B cell (primary cell): ENCODE measurements around the gene PRDM11. TPM values are rescaled to one million over a fixed set of nuclear protein-coding genes. Genes with fewer than 3 reads are reported as not detected.

Experiments
- ATAC-seq: fragments of 200-7000 bp; cut with Tn5 transposase; one replicate; pipeline ENCODE4 v1.10.0; 2021; ENCODE audit warnings: low read depth, mild to moderate bottlenecking, moderate number of reproducible peaks, moderate library complexity
- CTCF ChIA-PET: fragments of 350-600 bp; sonication (Branson Sonifier 250); formaldehyde crosslinking; loops from one replicate; lab custom pipeline; 2021; ENCODE audit warnings: antibody characterized with exemption, inconsistent platforms; lab: Charles Lee
- POLR2A ChIA-PET: fragments of 350-600 bp; sonication (Branson Sonifier 250); formaldehyde crosslinking; loops from one replicate; lab custom pipeline; 2021; ENCODE audit warnings: antibody characterized with exemption; lab: Charles Lee
- DNase-seq: peaks from one replicate; pipeline ENCODE4 v3.0.0; 2013
- H2AFZ ChIP-seq: 2 replicates; pipeline ENCODE4 v1.6.1; 2012; ENCODE audit warnings: mild to moderate bottlenecking, low read depth, low read length; ENCODE audit not compliant: insufficient read depth, poor library complexity, severe bottlenecking
- H3K27ac ChIP-seq, 2 donors: 1 replicate in 1 of 2; 2 replicates in 1 of 2; pipeline ENCODE4 v1.5.1; 2012 to 2013; ENCODE audit warnings: low read length in 2 of 2, mild to moderate bottlenecking in 2 of 2, moderate library complexity in 1 of 2
- H3K27me3 ChIP-seq, 4 experiments: fragments of 200-600 bp in 1 of 4; sonication (generic) in 1 of 4; replicated peaks in 1 of 4; 1 replicate in 2 of 4; 2 replicates in 2 of 4; pipeline versions ENCODE4 v1.6.1 to v1.7.0; 2013 to 2016; ENCODE audit warnings: low read length in 3 of 4, mild to moderate bottlenecking in 2 of 4, mixed read lengths in 1 of 4, moderate library complexity in 1 of 4; ENCODE audit not compliant: insufficient read depth in 4 of 4, control insufficient read depth in 3 of 4; ENCODE audit errors: control extremely low read depth in 1 of 4
- H3K36me3 ChIP-seq, 2 experiments: replicated peaks in 1 of 2; 1 replicate in 1 of 2; 2 replicates in 1 of 2; pipeline versions ENCODE4 v1.6.1 to v1.7.1; 2013; ENCODE audit warnings: low read length in 1 of 2; ENCODE audit not compliant: insufficient read depth in 2 of 2, control insufficient read depth in 1 of 2; ENCODE audit errors: control extremely low read depth in 1 of 2, extremely low read depth in 1 of 2
- H3K4me1 ChIP-seq, 2 donors: fragments of 200-600 bp in 1 of 2; sonication (generic) in 1 of 2; 1 replicate in 1 of 2; 2 replicates in 1 of 2; pipeline versions ENCODE4 v1.5.1 to v1.6.1; 2013 to 2017; ENCODE audit warnings: low read length in 2 of 2; ENCODE audit not compliant: control insufficient read depth in 2 of 2, insufficient read depth in 2 of 2
- H3K4me2 ChIP-seq: replicated peaks from 2 replicates; pipeline ENCODE3; 2012; ENCODE audit warnings: mild to moderate bottlenecking, low read depth, low read length; ENCODE audit not compliant: poor library complexity, severe bottlenecking
- H3K4me3 ChIP-seq, 5 experiments: fragments of 200-600 bp in 1 of 5; sonication (generic) in 1 of 5; 1 replicate in 3 of 5; 2 replicates in 2 of 5; pipeline versions ENCODE4 v1.5.1 to v1.7.0; 2011 to 2016; ENCODE audit warnings: low read length in 4 of 5, mild to moderate bottlenecking in 4 of 5, low read depth in 2 of 5, control low read depth in 1 of 5, moderate library complexity in 1 of 5; ENCODE audit not compliant: insufficient read depth in 1 of 5; ENCODE audit errors: control extremely low read depth in 1 of 5, extremely low read depth in 1 of 5
- H3K79me2 ChIP-seq: fragments of 200-600 bp; sonication (generic); one replicate; pipeline ENCODE4 v1.6.0; 2016; ENCODE audit warnings: low read length; ENCODE audit not compliant: control insufficient read depth, insufficient read depth
- H3K9ac ChIP-seq: fragments of 200-600 bp; sonication (generic); 2 replicates; pipeline ENCODE4 v1.6.1; 2017; ENCODE audit warnings: mild to moderate bottlenecking, low read length, moderate library complexity
- H3K9me3 ChIP-seq, 3 donors: one replicate each; pipeline versions ENCODE4 v1.6.1 to v1.7.1; 2013; ENCODE audit warnings: low read length in 2 of 3; ENCODE audit not compliant: control insufficient read depth in 2 of 3, insufficient read depth in 1 of 3; ENCODE audit errors: control extremely low read depth in 1 of 3
- H4K20me1 ChIP-seq: 2 replicates; pipeline ENCODE4 v1.6.0; 2012; ENCODE audit warnings: mild to moderate bottlenecking, low read length; ENCODE audit not compliant: insufficient read depth, control insufficient read depth, poor library complexity, severe bottlenecking
- H3K27ac Mint-ChIP-seq: one replicate; pipeline ENCODE4 v1.8.0; 2021; ENCODE audit warnings: mixed read lengths
- H3K27me3 Mint-ChIP-seq: one replicate; pipeline ENCODE4 v1.8.0; 2021; ENCODE audit warnings: mixed read lengths
- H3K4me1 Mint-ChIP-seq: one replicate; pipeline ENCODE4 v1.8.0; 2021; ENCODE audit warnings: mixed read lengths
- H3K4me3 Mint-ChIP-seq: one replicate; pipeline ENCODE4 v1.8.0; 2021; ENCODE audit warnings: mixed read lengths
- H3K9me3 Mint-ChIP-seq: one replicate; pipeline ENCODE4 v1.8.0; 2022; ENCODE audit warnings: mixed read lengths; ENCODE audit not compliant: insufficient read depth
- EZH2 ChIP-seq: IDR thresholded peaks from 2 replicates; pipeline ENCODE4 v1.6.1; 2012; ENCODE audit warnings: borderline replicate concordance, low read depth, mild to moderate bottlenecking, moderate library complexity, low read length; ENCODE audit not compliant: insufficient read depth, poor library complexity, severe bottlenecking
- WGBS: methylation state at CpG from one replicate; pipeline ENCODE4 v1.1.5; 2013; ENCODE audit warnings: missing lambda C conversion rate; ENCODE audit not compliant: insufficient coverage; 5-methylcytosine and 5-hydroxymethylcytosine counted together
- intact Hi-C: fragments of 100-400 bp; cut with micrococcal nuclease; formaldehyde crosslinking; loops from one replicate; pipeline ENCODE4 v1.10.0; 2022
- polyA plus RNA-seq: library from polyadenylated mRNA; depleted of rRNA; stranded (reverse); fragments of >200 nt; gene quantifications from 2 replicates; pipeline ENCODE4 v1.2.3, GENCODE V29; 2012
- total RNA-seq, 2 donors: library from RNA; stranded (reverse); fragments of 120-200 nt in 1 of 2; gene quantifications; 1 replicate in 1 of 2; 2 replicates in 1 of 2; pipeline versions ENCODE4 v1.2.3 to v1.2.4, GENCODE V29; 2013 to 2022
- TF ChIP-seq, protein P1 (sequence below): fragments of 200-600 bp; IDR thresholded peaks from one replicate; pipeline ENCODE4 v1.8.0; 2022; ENCODE audit warnings: antibody characterized with exemption, mild to moderate bottlenecking

PRDM11 gene
- total and polyA plus RNA-seq, 2 donors (not counting 1 experiment from before 2014, with no cell fraction given), result 9.5 to 26.2 TPM

- H3K4me3 ChIP-seq, result no peak overlapping the region
- no peak overlapping the region for H3K9ac ChIP-seq
- H3K4me2 ChIP-seq, result no peak overlapping the region
- H3K27ac Mint-ChIP-seq, result no peak overlapping the region
- peaks cover under 1 to 1% of the 10 kb centered on the region in 2 donors for H3K4me1 ChIP-seq
- ATAC-seq (no peak), DNase-seq (no peak)
- H3K27me3 Mint-ChIP-seq, result no peaks in the 10 kb centered on the region
- no peaks in the 10 kb centered on the region for H3K36me3 ChIP-seq
- peaks cover 98% of the 10 kb centered on the region for H4K20me1 ChIP-seq
- no peaks in the 10 kb centered on the region for H3K9me3 ChIP-seq
- WGBS, result 69% methylated on average over 8 of the region's 8 CpGs
- H2AFZ ChIP-seq, result no peak overlapping the region
- POLR2A ChIA-PET, result no interaction called here
- CTCF ChIA-PET, result interaction anchor here (1.6 kb wide), 1 partner anchor 47 kb away, joined by 6 read pairs; no protein-coding TSS in a partner anchor
- no peak overlapping the region for H3K4me3 Mint-ChIP-seq
- intact Hi-C loops, result no loop called here
- no peak for TF ChIP-seq EZH2
- TF ChIP-seq, protein P1, sequence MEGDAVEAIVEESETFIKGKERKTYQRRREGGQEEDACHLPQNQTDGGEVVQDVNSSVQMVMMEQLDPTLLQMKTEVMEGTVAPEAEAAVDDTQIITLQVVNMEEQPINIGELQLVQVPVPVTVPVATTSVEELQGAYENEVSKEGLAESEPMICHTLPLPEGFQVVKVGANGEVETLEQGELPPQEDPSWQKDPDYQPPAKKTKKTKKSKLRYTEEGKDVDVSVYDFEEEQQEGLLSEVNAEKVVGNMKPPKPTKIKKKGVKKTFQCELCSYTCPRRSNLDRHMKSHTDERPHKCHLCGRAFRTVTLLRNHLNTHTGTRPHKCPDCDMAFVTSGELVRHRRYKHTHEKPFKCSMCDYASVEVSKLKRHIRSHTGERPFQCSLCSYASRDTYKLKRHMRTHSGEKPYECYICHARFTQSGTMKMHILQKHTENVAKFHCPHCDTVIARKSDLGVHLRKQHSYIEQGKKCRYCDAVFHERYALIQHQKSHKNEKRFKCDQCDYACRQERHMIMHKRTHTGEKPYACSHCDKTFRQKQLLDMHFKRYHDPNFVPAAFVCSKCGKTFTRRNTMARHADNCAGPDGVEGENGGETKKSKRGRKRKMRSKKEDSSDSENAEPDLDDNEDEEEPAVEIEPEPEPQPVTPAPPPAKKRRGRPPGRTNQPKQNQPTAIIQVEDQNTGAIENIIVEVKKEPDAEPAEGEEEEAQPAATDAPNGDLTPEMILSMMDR, result no peak
- no peaks in the 10 kb centered on the region for H3K27me3 ChIP-seq
- peaks cover 40% of the 10 kb centered on the region for H3K4me1 Mint-ChIP-seq
- no peaks in the 10 kb centered on the region for H3K9me3 Mint-ChIP-seq
- H3K27ac ChIP-seq, result no peak overlapping the region
- peaks cover 93% of the 10 kb centered on the region for H3K79me2 ChIP-seq
Observed at GRCh38 chr11:45158210-45158731, 11.8 kb downstream of the PRDM11 start.

DNA sequence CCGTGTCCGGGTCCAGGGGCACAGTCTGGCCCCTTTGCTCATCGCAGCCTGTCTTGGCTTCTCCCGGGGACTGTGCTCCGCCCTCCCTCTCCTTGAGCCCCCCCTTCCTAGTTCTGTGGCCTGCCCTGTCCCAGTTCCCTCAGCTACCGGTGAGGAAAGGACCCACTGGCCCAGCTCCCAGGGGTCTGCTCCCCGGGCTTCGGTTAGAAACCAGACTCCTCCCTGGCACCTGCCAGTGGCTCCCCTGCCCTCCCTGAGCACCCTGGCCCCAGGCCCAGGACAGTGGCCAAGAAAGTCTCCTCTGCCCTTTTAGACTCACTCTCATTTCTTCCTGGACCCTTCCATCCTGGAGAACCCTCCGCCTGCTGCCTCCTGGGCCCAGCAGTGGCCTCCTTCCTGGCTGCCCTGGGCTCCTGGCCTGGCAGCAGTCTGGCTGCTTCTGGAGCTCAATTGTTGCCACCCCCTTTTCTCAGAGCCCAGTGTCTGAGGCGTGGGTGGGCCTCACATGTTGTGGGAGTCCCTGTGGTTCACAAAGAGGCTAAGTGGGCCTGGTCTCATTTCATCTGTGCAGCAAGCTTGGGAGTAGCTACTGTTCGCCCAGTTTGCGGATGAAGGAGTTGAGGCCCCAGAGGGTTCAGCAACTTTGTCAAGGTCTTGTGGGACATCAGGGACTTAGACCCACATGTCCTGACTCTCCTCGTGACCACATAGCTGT, 12.6 kb downstream of the PRDM11 start:
- POLR2A ChIA-PET, result no interaction called here
- WGBS, result 78% methylated on average over 13 of the region's 13 CpGs
- ATAC-seq, result no peak

More for the DNA sequence above, 12.6 kb downstream of the PRDM11 start:
- no peaks in the 10 kb centered on the region for H3K9me3 Mint-ChIP-seq
- no peaks in the 10 kb centered on the region for H3K27me3 Mint-ChIP-seq
- Histone ChIP-seq H3K4me3 (no peak overlapping the region), H3K4me2 (no peak overlapping the region), H3K9me3 (no peaks in the 10 kb centered on the region), H3K27me3 (no peaks in the 10 kb centered on the region), H4K20me1 (peaks cover 98% of the 10 kb centered on the region), H3K27ac (no peak overlapping the region), H3K79me2 (peaks cover 93% of the 10 kb centered on the region), H3K4me1 (peaks cover 8 to 9% of the 10 kb centered on the region in 2 donors), H3K36me3 (no peaks in the 10 kb centered on the region), H3K9ac (no peak overlapping the region), H2AFZ (no peak overlapping the region)
- TF ChIP-seq, protein P1, result no peak
- no peak for TF ChIP-seq EZH2
- no peak overlapping the region for H3K27ac Mint-ChIP-seq
- DNase-seq, result no peak
- intact Hi-C loops, result no loop called here
- peaks cover 44% of the 10 kb centered on the region for H3K4me1 Mint-ChIP-seq
- CTCF ChIA-PET, result interaction anchor here (1.6 kb wide), 1 partner anchor 48 kb away, joined by 6 read pairs; no protein-coding TSS in a partner anchor
- H3K4me3 Mint-ChIP-seq, result no peak overlapping the region
